Astrocyte of the cerebellum (primary cell): Measurements from ENCODE around the gene CD164.
A peak's percentile ranks its signal among the peaks of the same experiment; 100 is the strongest.

Experiments used
- DNase-seq: peaks from one replicate; pipeline ENCODE4 v3.0.0-alpha.2; 2011; ENCODE audit warnings: low read depth
- H3K4me3 ChIP-seq: 2 replicates; pipeline ENCODE4 v1.5.1; 2011; ENCODE audit warnings: mild to moderate bottlenecking, low read depth, low read length, moderate library complexity
- in situ Hi-C: cut with HindIII; loops from 2 replicates; pipeline ENCODE4 v1.10.0; 2017; ENCODE audit warnings: low sequenced_read_pairs
- TF ChIP-seq, protein P1 (sequence below): IDR thresholded peaks from 2 replicates; pipeline ENCODE4 v1.5.1; 2012; ENCODE audit warnings: low read length, low read depth, moderate library complexity, mild to moderate bottlenecking; ENCODE audit errors: missing control alignments

Gene CD164

DNA sequence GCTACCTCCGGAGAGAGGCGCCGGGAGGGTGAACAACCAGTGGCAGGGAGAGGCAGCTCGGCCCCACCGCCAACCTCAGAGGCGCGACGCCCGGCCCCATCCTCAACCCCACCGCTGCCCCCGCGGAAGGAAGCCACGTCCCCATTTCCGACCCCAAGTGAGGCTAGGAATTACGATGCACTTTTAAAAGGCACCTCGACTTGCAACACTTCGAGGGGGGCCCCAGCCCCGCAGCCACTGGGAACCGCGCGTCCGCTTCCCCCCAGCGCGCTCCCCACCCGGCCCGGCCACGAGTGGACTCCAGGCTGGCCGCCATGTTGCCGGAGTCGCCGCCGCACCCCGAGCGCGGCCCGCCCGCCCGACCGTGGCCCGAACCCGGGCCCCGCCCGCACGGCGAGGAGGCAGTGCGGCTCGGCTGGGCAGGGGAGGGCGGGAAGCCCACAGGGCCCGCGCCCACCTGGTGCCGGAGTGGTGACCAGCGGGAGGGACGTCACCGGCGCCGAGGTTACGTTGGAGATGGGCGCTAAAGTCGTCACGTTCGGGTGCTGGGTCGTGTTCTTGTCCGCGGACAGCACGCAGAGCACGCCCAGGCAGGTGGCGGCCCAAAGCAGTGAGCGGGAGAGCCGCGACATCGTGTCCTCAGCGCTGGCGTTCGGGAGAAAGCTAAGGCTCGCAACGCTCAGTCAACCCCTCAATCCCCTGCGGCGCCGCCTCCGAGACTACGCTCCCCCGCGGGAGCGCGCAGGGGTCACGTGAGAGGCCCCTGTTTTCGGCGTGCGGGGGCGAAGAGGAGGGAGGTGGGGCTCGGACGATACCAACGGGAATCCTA lies at the start of gene CD164:
Gene CD164, minus strand, starts transcription at position 721 of the 829 bp plus-strand sequence. Its CDS starts 89 bp downstream, at position 632.
- in situ Hi-C loops: no loop called here
- peak; percentile 85 for DNase-seq
- H3K4me3 ChIP-seq: peak within 1 kb of the TSS; percentile 84
- TF ChIP-seq, protein P1, sequence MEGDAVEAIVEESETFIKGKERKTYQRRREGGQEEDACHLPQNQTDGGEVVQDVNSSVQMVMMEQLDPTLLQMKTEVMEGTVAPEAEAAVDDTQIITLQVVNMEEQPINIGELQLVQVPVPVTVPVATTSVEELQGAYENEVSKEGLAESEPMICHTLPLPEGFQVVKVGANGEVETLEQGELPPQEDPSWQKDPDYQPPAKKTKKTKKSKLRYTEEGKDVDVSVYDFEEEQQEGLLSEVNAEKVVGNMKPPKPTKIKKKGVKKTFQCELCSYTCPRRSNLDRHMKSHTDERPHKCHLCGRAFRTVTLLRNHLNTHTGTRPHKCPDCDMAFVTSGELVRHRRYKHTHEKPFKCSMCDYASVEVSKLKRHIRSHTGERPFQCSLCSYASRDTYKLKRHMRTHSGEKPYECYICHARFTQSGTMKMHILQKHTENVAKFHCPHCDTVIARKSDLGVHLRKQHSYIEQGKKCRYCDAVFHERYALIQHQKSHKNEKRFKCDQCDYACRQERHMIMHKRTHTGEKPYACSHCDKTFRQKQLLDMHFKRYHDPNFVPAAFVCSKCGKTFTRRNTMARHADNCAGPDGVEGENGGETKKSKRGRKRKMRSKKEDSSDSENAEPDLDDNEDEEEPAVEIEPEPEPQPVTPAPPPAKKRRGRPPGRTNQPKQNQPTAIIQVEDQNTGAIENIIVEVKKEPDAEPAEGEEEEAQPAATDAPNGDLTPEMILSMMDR: no peak

DNA sequence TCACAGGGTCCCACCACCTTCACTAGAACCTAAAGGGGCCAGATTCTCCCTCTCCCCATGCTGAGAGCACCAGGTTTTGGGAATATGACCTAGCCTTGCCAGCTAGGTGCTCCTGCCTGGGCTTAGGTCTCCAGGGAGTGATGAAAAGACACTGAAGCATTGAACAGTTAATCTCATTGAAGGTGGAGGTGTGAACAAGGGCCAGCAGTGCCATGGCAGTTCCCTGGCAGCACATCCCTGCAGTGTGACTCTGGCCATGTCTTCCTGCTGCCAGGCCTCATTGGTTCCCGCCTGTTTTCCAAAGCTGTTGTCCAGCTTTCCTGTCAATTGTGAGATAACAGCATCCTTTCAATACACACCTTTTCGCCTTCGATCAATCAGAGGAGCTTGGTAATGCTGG lies 47.2 kb upstream of the CD164 start:
- TF ChIP-seq, protein P1: no peak
- DNase-seq: no peak
- in situ Hi-C loops: no loop called here
- H3K4me3 ChIP-seq: no peak overlapping the region

DNA sequence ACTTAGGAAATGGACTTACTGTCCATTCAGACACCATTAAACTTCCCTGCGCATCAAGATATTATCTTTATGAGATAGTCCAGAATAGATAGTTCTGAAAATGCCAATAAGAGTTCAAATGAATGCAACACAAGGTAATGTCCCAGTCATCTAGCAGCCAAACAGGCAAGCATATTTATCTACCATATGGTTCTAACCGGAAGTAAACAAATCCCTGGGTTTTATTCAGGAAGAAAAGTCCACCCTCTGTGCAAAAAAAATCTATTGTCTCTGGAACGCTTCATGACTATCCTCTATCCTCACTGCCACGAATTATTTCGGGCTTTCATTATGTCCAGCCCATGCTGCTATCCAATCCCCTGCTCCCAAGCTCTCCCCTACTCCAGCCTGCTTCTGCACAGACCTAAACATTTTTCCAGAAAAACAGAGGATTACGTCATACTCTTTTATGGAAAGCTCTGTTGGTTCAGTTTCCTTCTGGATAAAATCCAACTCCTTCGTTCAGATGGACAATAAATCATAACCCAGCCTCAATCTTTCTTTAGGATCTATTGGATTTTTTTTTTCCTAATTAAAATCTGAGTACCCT lies 46.7 kb upstream of the CD164 start:
- no peak for DNase-seq
- TF ChIP-seq, protein P1: no peak
- no peak overlapping the region for H3K4me3 ChIP-seq
- in situ Hi-C loops: no loop called here

DNA sequence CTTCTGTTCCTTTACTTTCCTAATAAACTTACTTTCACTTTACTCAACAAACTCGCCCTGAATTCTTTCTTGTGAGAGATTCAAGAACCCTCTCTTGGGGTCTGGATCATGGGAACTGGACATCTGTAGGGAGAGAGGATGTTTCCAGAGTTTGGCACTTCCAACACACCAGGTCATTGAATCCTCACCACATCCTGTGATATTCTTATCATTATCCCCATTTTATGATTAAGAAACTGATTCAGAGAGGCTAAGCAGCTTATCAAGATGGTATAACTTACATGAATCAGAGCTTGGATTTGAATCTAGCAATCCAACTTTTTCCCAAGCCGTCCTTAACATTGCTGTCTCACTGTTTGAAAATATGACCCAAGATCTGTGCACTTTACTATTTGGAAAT lies 42.7 kb upstream of the CD164 start:
- H3K4me3 ChIP-seq: no peak overlapping the region
- in situ Hi-C loops: no loop called here
- TF ChIP-seq, protein P1: no peak
- no peak for DNase-seq

DNA sequence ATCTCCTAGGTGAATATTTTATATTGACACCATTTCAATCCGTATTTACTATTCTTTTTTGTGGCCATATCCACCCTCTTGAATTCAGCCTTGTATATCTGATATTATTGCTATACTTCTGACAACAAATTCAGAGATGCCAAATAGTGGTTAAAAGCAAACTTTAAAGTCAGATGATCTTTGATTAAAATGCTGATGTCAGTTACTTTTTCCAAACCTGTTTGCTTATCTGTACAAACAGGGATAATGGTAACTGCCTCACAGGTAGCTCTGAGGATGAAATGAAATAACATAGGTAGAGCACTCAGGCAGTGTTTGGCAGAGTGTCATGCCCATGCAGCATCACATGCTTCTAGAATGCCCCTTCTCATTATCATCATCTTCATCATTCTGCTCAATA lies 38.9 kb upstream of the CD164 start:
- H3K4me3 ChIP-seq: no peak overlapping the region
- TF ChIP-seq, protein P1: no peak
- no peak for DNase-seq
- in situ Hi-C loops: no loop called here

DNA sequence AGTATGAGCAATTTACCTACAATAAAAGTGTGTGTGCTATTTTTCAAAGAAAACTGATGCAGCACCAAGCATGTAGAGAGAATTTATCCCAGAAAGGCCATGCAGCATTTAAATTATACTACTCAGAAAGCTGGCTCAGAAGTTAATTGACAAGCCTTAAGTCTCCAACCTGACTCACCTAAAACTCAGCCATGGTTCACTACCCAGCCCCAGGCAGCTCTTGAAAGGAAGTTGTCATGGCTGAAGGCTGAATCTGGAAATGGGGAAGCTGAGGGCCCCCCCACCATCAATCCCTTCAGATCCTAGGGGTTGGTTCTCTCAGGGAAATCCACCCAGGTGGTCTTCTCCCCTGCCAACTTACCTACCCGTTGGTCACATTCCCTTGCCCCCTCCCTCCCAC lies 38.5 kb upstream of the CD164 start:
- TF ChIP-seq, protein P1: no peak
- in situ Hi-C loops: no loop called here
- H3K4me3 ChIP-seq: no peak overlapping the region
- DNase-seq: no peak
